CD14-positive monocyte (primary cell): ENCODE measurements around the gene THSD4. TPM values are rescaled to one million over a fixed set of nuclear protein-coding genes. Genes with fewer than 3 reads are reported as not detected.

Experiments used
- DNase-seq, 3 donors: peaks; one replicate each; pipeline ENCODE4 v3.0.0-alpha.2; 2011 to 2022
- H2AFZ ChIP-seq: 2 replicates; pipeline ENCODE4 v1.6.0; 2012; ENCODE audit warnings: mild to moderate bottlenecking, low read depth, low read length, inconsistent platforms; ENCODE audit not compliant: insufficient read depth, poor library complexity, severe bottlenecking
- H3K27ac ChIP-seq, 2 donors: 1 replicate in 1 of 2; 2 replicates in 1 of 2; pipeline ENCODE4 v1.5.1; 2012 to 2013; ENCODE audit warnings: low read length in 2 of 2, control low read depth in 1 of 2, inconsistent platforms in 1 of 2, low read depth in 1 of 2, mild to moderate bottlenecking in 1 of 2
- H3K27me3 ChIP-seq, 2 donors: one replicate each; pipeline versions ENCODE4 v1.6.0 to v1.6.1; 2011 to 2013; ENCODE audit warnings: low read length in 2 of 2; ENCODE audit not compliant: control insufficient read depth in 2 of 2, insufficient read depth in 2 of 2
- H3K36me3 ChIP-seq, 2 donors: replicated peaks in 1 of 2; 1 replicate in 1 of 2; 2 replicates in 1 of 2; pipeline versions ENCODE4 v1.5.1 to v1.6.1; 2012 to 2013; ENCODE audit warnings: low read length in 2 of 2, control low read depth in 1 of 2, inconsistent platforms in 1 of 2, mild to moderate bottlenecking in 1 of 2; ENCODE audit not compliant: insufficient read depth in 2 of 2, control insufficient read depth in 1 of 2
- H3K4me1 ChIP-seq, 2 donors: 1 replicate in 1 of 2; 2 replicates in 1 of 2; pipeline versions ENCODE4 v1.5.1 to v1.6.1; 2012 to 2013; ENCODE audit warnings: low read length in 2 of 2, control low read depth in 1 of 2, inconsistent platforms in 1 of 2, mild to moderate bottlenecking in 1 of 2, moderate library complexity in 1 of 2; ENCODE audit not compliant: insufficient read depth in 2 of 2, control insufficient read depth in 1 of 2
- H3K4me2 ChIP-seq: replicated peaks from 2 replicates; pipeline ENCODE3; 2012; ENCODE audit warnings: low read length, moderate library complexity, mild to moderate bottlenecking; ENCODE audit not compliant: poor library complexity, severe bottlenecking; ENCODE audit errors: extremely low read depth
- H3K4me3 ChIP-seq, 3 experiments: fragments of 200-600 bp in 1 of 3; sonication (generic) in 1 of 3; replicated peaks in 1 of 3; 1 replicate in 2 of 3; 2 replicates in 1 of 3; pipeline ENCODE4 v1.5.1; 2011 to 2013; ENCODE audit warnings: low read length in 3 of 3, mild to moderate bottlenecking in 3 of 3, control low read depth in 2 of 3, low read depth in 2 of 3, inconsistent platforms in 1 of 3, moderate library complexity in 1 of 3
- H3K79me2 ChIP-seq: 2 replicates; pipeline ENCODE4 v1.6.0; 2012; ENCODE audit warnings: mild to moderate bottlenecking, control low read depth, inconsistent platforms, low read length, moderate library complexity; ENCODE audit not compliant: insufficient read depth
- H3K9ac ChIP-seq: 2 replicates; pipeline ENCODE4 v1.6.0; 2017; ENCODE audit warnings: low read length, mild to moderate bottlenecking; ENCODE audit not compliant: insufficient read depth, poor library complexity, severe bottlenecking
- H3K9me3 ChIP-seq, 2 donors: replicated peaks in 1 of 2; 1 replicate in 1 of 2; 2 replicates in 1 of 2; pipeline versions ENCODE4 v1.5.1 to v1.6.1; 2012 to 2013; ENCODE audit warnings: low read length in 2 of 2, control low read depth in 1 of 2; ENCODE audit not compliant: control insufficient read depth in 1 of 2, insufficient read depth in 1 of 2
- H4K20me1 ChIP-seq: 2 replicates; pipeline ENCODE4 v1.6.0; 2012; ENCODE audit warnings: mild to moderate bottlenecking, low read length, control low read depth, moderate library complexity; ENCODE audit not compliant: insufficient read depth
- H3K27ac Mint-ChIP-seq, 7 donors: one replicate each; pipeline ENCODE4 v1.8.0; 2020; ENCODE audit warnings: mild to moderate bottlenecking in 7 of 7, mixed read lengths in 7 of 7, moderate library complexity in 6 of 7, inconsistent platforms in 2 of 7
- H3K27me3 Mint-ChIP-seq, 3 donors: one replicate each; pipeline ENCODE4 v1.8.0; 2021 to 2022; ENCODE audit warnings: low read depth in 3 of 3, mild to moderate bottlenecking in 3 of 3, mixed read lengths in 3 of 3, moderate library complexity in 3 of 3, inconsistent platforms in 1 of 3
- H3K36me3 Mint-ChIP-seq, 2 donors: one replicate each; pipeline ENCODE4 v1.8.0; 2020; ENCODE audit warnings: mixed read lengths in 2 of 2, inconsistent platforms in 1 of 2, mild to moderate bottlenecking in 1 of 2
- H3K4me1 Mint-ChIP-seq: one replicate; pipeline ENCODE4 v1.8.0; 2020; ENCODE audit warnings: mild to moderate bottlenecking, mixed read lengths
- H3K4me3 Mint-ChIP-seq, 2 donors: one replicate each; pipeline ENCODE4 v1.8.0; 2020; ENCODE audit warnings: mild to moderate bottlenecking in 2 of 2, mixed read lengths in 2 of 2, moderate library complexity in 1 of 2
- H3K9me3 Mint-ChIP-seq, 7 donors: one replicate each; pipeline ENCODE4 v1.8.0; 2020 to 2022; ENCODE audit warnings: mixed read lengths in 7 of 7, mild to moderate bottlenecking in 6 of 7, moderate library complexity in 6 of 7, inconsistent platforms in 2 of 7
- WGBS: methylation state at CpG from one replicate; pipeline ENCODE4 v1.1.5; 2013; ENCODE audit warnings: missing lambda C conversion rate; ENCODE audit not compliant: insufficient coverage; 5-methylcytosine and 5-hydroxymethylcytosine counted together
- intact Hi-C, 2 donors: fragments of 100-400 bp; cut with micrococcal nuclease; formaldehyde crosslinking; loops; one replicate each; pipeline versions ENCODE4 v1.15.0 to v1.15.1; 2023
- polyA plus RNA-seq, 3 donors: library from polyadenylated mRNA; depleted of rRNA in 1 of 3; unstranded in 2 of 3; stranded (reverse) in 1 of 3; fragments of 300-500 nt in 2 of 3; fragments of >200 nt in 1 of 3; fragmentation: Illumina TruSeq in 2 of 3; gene quantifications; 1 replicate in 2 of 3; 2 replicates in 1 of 3; pipeline ENCODE4 v1.2.3, GENCODE V29; 2012 to 2021
- TF ChIP-seq, protein P1 (sequence below): fragments of 200-600 bp; IDR thresholded peaks from one replicate; pipeline ENCODE4 v1.8.0; 2022; ENCODE audit warnings: antibody characterized with exemption, mild to moderate bottlenecking

THSD4 gene
- polyA plus RNA-seq, 3 donors = not detected

- H3K36me3 Mint-ChIP-seq = no peaks in the 10 kb centered on the region
- Histone ChIP-seq H3K9ac (no peak overlapping the region), H3K4me1 (no peaks in the 10 kb centered on the region), H3K36me3 (no peaks in the 10 kb centered on the region), H3K4me2 (no peak overlapping the region), H3K79me2 (no peaks in the 10 kb centered on the region), H4K20me1 (no peaks in the 10 kb centered on the region), H3K4me3 (no peak overlapping the region), H3K9me3 (no peaks in the 10 kb centered on the region), H3K27ac (no peak overlapping the region), H2AFZ (no peak overlapping the region), H3K27me3 (no peaks in the 10 kb centered on the region)
- intact Hi-C loops = no loop called here
- no peak overlapping the region for H3K27ac Mint-ChIP-seq
- 80% methylated on average over 4 of the region's 6 CpGs for WGBS
- DNase-seq = no peak
- H3K27me3 Mint-ChIP-seq = peaks cover 0 to 9% (median 0%) of the 10 kb centered on the region in 3 donors
- peaks cover 0 to 9% (median 2%) of the 10 kb centered on the region in 7 donors for H3K9me3 Mint-ChIP-seq
- TF ChIP-seq, protein P1, sequence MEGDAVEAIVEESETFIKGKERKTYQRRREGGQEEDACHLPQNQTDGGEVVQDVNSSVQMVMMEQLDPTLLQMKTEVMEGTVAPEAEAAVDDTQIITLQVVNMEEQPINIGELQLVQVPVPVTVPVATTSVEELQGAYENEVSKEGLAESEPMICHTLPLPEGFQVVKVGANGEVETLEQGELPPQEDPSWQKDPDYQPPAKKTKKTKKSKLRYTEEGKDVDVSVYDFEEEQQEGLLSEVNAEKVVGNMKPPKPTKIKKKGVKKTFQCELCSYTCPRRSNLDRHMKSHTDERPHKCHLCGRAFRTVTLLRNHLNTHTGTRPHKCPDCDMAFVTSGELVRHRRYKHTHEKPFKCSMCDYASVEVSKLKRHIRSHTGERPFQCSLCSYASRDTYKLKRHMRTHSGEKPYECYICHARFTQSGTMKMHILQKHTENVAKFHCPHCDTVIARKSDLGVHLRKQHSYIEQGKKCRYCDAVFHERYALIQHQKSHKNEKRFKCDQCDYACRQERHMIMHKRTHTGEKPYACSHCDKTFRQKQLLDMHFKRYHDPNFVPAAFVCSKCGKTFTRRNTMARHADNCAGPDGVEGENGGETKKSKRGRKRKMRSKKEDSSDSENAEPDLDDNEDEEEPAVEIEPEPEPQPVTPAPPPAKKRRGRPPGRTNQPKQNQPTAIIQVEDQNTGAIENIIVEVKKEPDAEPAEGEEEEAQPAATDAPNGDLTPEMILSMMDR = no peak
- no peaks in the 10 kb centered on the region for H3K4me1 Mint-ChIP-seq
- no peak overlapping the region for H3K4me3 Mint-ChIP-seq
Observed at GRCh38 chr15:71610728-71611552, 495.7 kb downstream of the THSD4 start.

- intact Hi-C loops = no loop called here
- Mint-ChIP-seq H3K4me3 (no peak overlapping the region), H3K27ac (no peak overlapping the region), H3K27me3 (peaks cover 0 to 9% (median 0%) of the 10 kb centered on the region in 3 donors), H3K4me1 (no peaks in the 10 kb centered on the region), H3K36me3 (no peaks in the 10 kb centered on the region), H3K9me3 (peaks cover 0 to 5% (median 0%) of the 10 kb centered on the region in 7 donors)
- Histone ChIP-seq H3K79me2 (no peaks in the 10 kb centered on the region), H3K27me3 (no peaks in the 10 kb centered on the region), H2AFZ (no peak overlapping the region), H3K9ac (no peak overlapping the region), H4K20me1 (no peaks in the 10 kb centered on the region), H3K36me3 (no peaks in the 10 kb centered on the region), H3K4me3 (no peak overlapping the region), H3K9me3 (no peaks in the 10 kb centered on the region), H3K27ac (no peak overlapping the region), H3K4me1 (no peaks in the 10 kb centered on the region), H3K4me2 (no peak overlapping the region)
- DNase-seq = no peak
- TF ChIP-seq, protein P1 = no peak
- 80% methylated on average over 2 of the region's 6 CpGs for WGBS
Observed at GRCh38 chr15:71611553-71612396, 496.5 kb downstream of the THSD4 start.
